Stimulated activated CD4-positive, alpha-beta T cell treated with anti-CD3 and anti-CD28 coated beads, Interleukin-2, amount 100 ng/mL, for 4 hours (primary cell): ENCODE results near the gene PFN2.
"Not testable (repeated sequence)": the region's sequence is repeated elsewhere in the genome, so short reads cannot be mapped to it uniquely, and the experiment has no call there.

ENCODE experiments used
- DNase-seq: peaks from one replicate; pipeline ENCODE4 v3.0.0-alpha.2; 2020; ENCODE audit warnings: low read depth

PFN2 gene

GRCh38 chr3:149968216-149968615 is 2.5 kb downstream of the PFN2 start:
- DNase-seq: no peak

GRCh38 chr3:149967086-149967685 is 3.5 kb downstream of the PFN2 start:
- DNase-seq: no peak

GRCh38 chr3:149965278-149965677 is 5.4 kb downstream of the PFN2 start:
- no peak for DNase-seq

GRCh38 chr3:149964291-149964690 is 6.4 kb downstream of the PFN2 start:
- no peak for DNase-seq

- DNase-seq: no peak
Observed at GRCh38 chr3:149963485-149963884, 7.2 kb downstream of the PFN2 start.

GRCh38 chr3:149959443-149959842 is 11.3 kb downstream of the PFN2 start:
- no peak for DNase-seq

GRCh38 chr3:149958171-149958796 is 12.4 kb downstream of the PFN2 start:
- no peak for DNase-seq

GRCh38 chr3:149957361-149958125 is 13.2 kb downstream of the PFN2 start:
- DNase-seq: no peak

GRCh38 chr3:149955449-149955848 is 15.2 kb downstream of the PFN2 start:
- DNase-seq: no peak

GRCh38 chr3:149954812-149955211 is 15.9 kb downstream of the PFN2 start:
- no peak for DNase-seq

GRCh38 chr3:149949181-149949580 is 21.5 kb downstream of the PFN2 start:
- DNase-seq: no peak

- no peak for DNase-seq
Observed at GRCh38 chr3:149947231-149947630, 23.5 kb downstream of the PFN2 start.

- DNase-seq: not testable (repeated sequence)
Observed at GRCh38 chr3:149943966-149944365, 26.7 kb downstream of the PFN2 start.

- no peak for DNase-seq
Observed at GRCh38 chr3:149942409-149942808, 28.3 kb downstream of the PFN2 start.

- no peak for DNase-seq
Observed at GRCh38 chr3:149941946-149942345, 28.7 kb downstream of the PFN2 start.

GRCh38 chr3:149941186-149941585 is 29.5 kb downstream of the PFN2 start:
- DNase-seq: no peak

- DNase-seq: not testable (repeated sequence)
Observed at GRCh38 chr3:149938392-149939055, 32.2 kb downstream of the PFN2 start.

GRCh38 chr3:149936812-149937230 is 33.9 kb downstream of the PFN2 start:
- DNase-seq: peak; percentile 24

- no peak for DNase-seq
Observed at GRCh38 chr3:149934524-149934923, 36.2 kb downstream of the PFN2 start.

- DNase-seq: no peak
Observed at GRCh38 chr3:149933858-149934257, 36.8 kb downstream of the PFN2 start.

GRCh38 chr3:149933008-149933407 is 37.7 kb downstream of the PFN2 start:
- DNase-seq: no peak

GRCh38 chr3:149920119-149920518 is 50.6 kb downstream of the PFN2 start:
- no peak for DNase-seq

GRCh38 chr3:149919509-149919908 is 51.2 kb downstream of the PFN2 start:
- no peak for DNase-seq
